ENCODE results near the gene UGT1A8.

UGT1A8 gene

GRCh38 chr2:233800208-233800607, 182.8 kb downstream of the UGT1A8 start:
- no peak overlapping the region for H3K4me3 ChIP-seq (ENCODE audit: extremely low read depth, insufficient read depth, low read length, poor library complexity, severe bottlenecking)
- 86 to 89% methylated on average over 5 to 7 of the region's 7 CpGs for WGBS, 2 experiments (ENCODE audit: insufficient coverage in 2 of 2)
- no peaks in the 10 kb centered on the region for H3K9me3 ChIP-seq (ENCODE audit: control insufficient read depth, low read length)
- H3K4me1 ChIP-seq (ENCODE audit: control insufficient read depth, insufficient read depth, low read length, poor library complexity, severe bottlenecking): no peaks in the 10 kb centered on the region
- H3K27ac ChIP-seq (ENCODE audit: low read depth, low read length, severe bottlenecking): no peak overlapping the region
- no peaks in the 10 kb centered on the region for H3K36me3 ChIP-seq (ENCODE audit: control insufficient read depth, insufficient read depth, low read length)

- no peak overlapping the region for H3K27ac ChIP-seq (ENCODE audit: low read depth, low read length, severe bottlenecking)
- no peak overlapping the region for H3K4me3 ChIP-seq (ENCODE audit: extremely low read depth, insufficient read depth, low read length, poor library complexity, severe bottlenecking)
- H3K9me3 ChIP-seq (ENCODE audit: control insufficient read depth, low read length): no peaks in the 10 kb centered on the region
- H3K36me3 ChIP-seq (ENCODE audit: control insufficient read depth, insufficient read depth, low read length): no peaks in the 10 kb centered on the region
- 95 to 100% methylated on average over 2 of the region's 9 CpGs for WGBS, 2 experiments (ENCODE audit: insufficient coverage in 2 of 2)
- no peaks in the 10 kb centered on the region for H3K4me1 ChIP-seq (ENCODE audit: control insufficient read depth, insufficient read depth, low read length, poor library complexity, severe bottlenecking)
Measured at GRCh38 chr2:233801357-233802131, 184.1 kb downstream of the UGT1A8 start.

GRCh38 chr2:233802132-233802815, 184.8 kb downstream of the UGT1A8 start:
- Histone ChIP-seq H3K27ac (ENCODE audit: low read depth, low read length, severe bottlenecking) (no peak overlapping the region), H3K4me3 (ENCODE audit: extremely low read depth, insufficient read depth, low read length, poor library complexity, severe bottlenecking) (no peak overlapping the region), H3K9me3 (ENCODE audit: control insufficient read depth, low read length) (no peaks in the 10 kb centered on the region), H3K36me3 (ENCODE audit: control insufficient read depth, insufficient read depth, low read length) (no peaks in the 10 kb centered on the region), H3K4me1 (ENCODE audit: control insufficient read depth, insufficient read depth, low read length, poor library complexity, severe bottlenecking) (no peaks in the 10 kb centered on the region)
- WGBS, 2 experiments (ENCODE audit: insufficient coverage in 2 of 2): 80% methylated on average over 1 of the region's 3 CpGs; no CpG with 5 or more reads in 1 of the 2 experiments

GRCh38 chr2:233803292-233803911, 186.0 kb downstream of the UGT1A8 start:
- Histone ChIP-seq H3K4me1 (ENCODE audit: control insufficient read depth, insufficient read depth, low read length, poor library complexity, severe bottlenecking) (no peaks in the 10 kb centered on the region), H3K36me3 (ENCODE audit: control insufficient read depth, insufficient read depth, low read length) (no peaks in the 10 kb centered on the region), H3K4me3 (ENCODE audit: extremely low read depth, insufficient read depth, low read length, poor library complexity, severe bottlenecking) (no peak overlapping the region), H3K27ac (ENCODE audit: low read depth, low read length, severe bottlenecking) (no peak overlapping the region), H3K9me3 (ENCODE audit: control insufficient read depth, low read length) (no peaks in the 10 kb centered on the region)
- WGBS, 2 experiments (ENCODE audit: insufficient coverage in 2 of 2): 87 to 89% methylated on average over 1 to 2 of the region's 2 CpGs

GRCh38 chr2:233803994-233804393, 186.6 kb downstream of the UGT1A8 start:
- Histone ChIP-seq H3K4me3 (ENCODE audit: extremely low read depth, insufficient read depth, low read length, poor library complexity, severe bottlenecking) (no peak overlapping the region), H3K36me3 (ENCODE audit: control insufficient read depth, insufficient read depth, low read length) (no peaks in the 10 kb centered on the region), H3K27ac (ENCODE audit: low read depth, low read length, severe bottlenecking) (no peak overlapping the region), H3K9me3 (ENCODE audit: control insufficient read depth, low read length) (no peaks in the 10 kb centered on the region), H3K4me1 (ENCODE audit: control insufficient read depth, insufficient read depth, low read length, poor library complexity, severe bottlenecking) (no peaks in the 10 kb centered on the region)
- 67 to 70% methylated on average over 3 to 6 of the region's 8 CpGs for WGBS, 2 experiments (ENCODE audit: insufficient coverage in 2 of 2)

GRCh38 chr2:233807215-233807865, 189.9 kb downstream of the UGT1A8 start:
- Histone ChIP-seq H3K27ac (ENCODE audit: low read depth, low read length, severe bottlenecking) (no peak overlapping the region), H3K4me3 (ENCODE audit: extremely low read depth, insufficient read depth, low read length, poor library complexity, severe bottlenecking) (no peak overlapping the region), H3K36me3 (ENCODE audit: control insufficient read depth, insufficient read depth, low read length) (no peaks in the 10 kb centered on the region), H3K9me3 (ENCODE audit: control insufficient read depth, low read length) (no peaks in the 10 kb centered on the region), H3K4me1 (ENCODE audit: control insufficient read depth, insufficient read depth, low read length, poor library complexity, severe bottlenecking) (no peaks in the 10 kb centered on the region)
- WGBS, 2 experiments (ENCODE audit: insufficient coverage in 2 of 2): 83 to 89% methylated on average over 9 to 10 of the region's 12 CpGs

GRCh38 chr2:233807966-233808935, 190.8 kb downstream of the UGT1A8 start:
- Histone ChIP-seq H3K4me1 (ENCODE audit: control insufficient read depth, insufficient read depth, low read length, poor library complexity, severe bottlenecking) (no peaks in the 10 kb centered on the region), H3K27ac (ENCODE audit: low read depth, low read length, severe bottlenecking) (no peak overlapping the region), H3K9me3 (ENCODE audit: control insufficient read depth, low read length) (no peaks in the 10 kb centered on the region), H3K4me3 (ENCODE audit: extremely low read depth, insufficient read depth, low read length, poor library complexity, severe bottlenecking) (no peak overlapping the region), H3K36me3 (ENCODE audit: control insufficient read depth, insufficient read depth, low read length) (no peaks in the 10 kb centered on the region)
- 80 to 91% methylated on average over 6 of the region's 10 CpGs for WGBS, 2 experiments (ENCODE audit: insufficient coverage in 2 of 2)

GRCh38 chr2:233810385-233810784, 193.0 kb downstream of the UGT1A8 start:
- Histone ChIP-seq H3K9me3 (ENCODE audit: control insufficient read depth, low read length) (no peaks in the 10 kb centered on the region), H3K27ac (ENCODE audit: low read depth, low read length, severe bottlenecking) (no peak overlapping the region), H3K36me3 (ENCODE audit: control insufficient read depth, insufficient read depth, low read length) (no peaks in the 10 kb centered on the region), H3K4me1 (ENCODE audit: control insufficient read depth, insufficient read depth, low read length, poor library complexity, severe bottlenecking) (no peaks in the 10 kb centered on the region), H3K4me3 (ENCODE audit: extremely low read depth, insufficient read depth, low read length, poor library complexity, severe bottlenecking) (no peak overlapping the region)
- WGBS, 2 experiments (ENCODE audit: insufficient coverage in 2 of 2): 80 to 83% methylated on average over 5 to 6 of the region's 6 CpGs

- no peaks in the 10 kb centered on the region for H3K4me1 ChIP-seq (ENCODE audit: control insufficient read depth, insufficient read depth, low read length, poor library complexity, severe bottlenecking)
- no peaks in the 10 kb centered on the region for H3K9me3 ChIP-seq (ENCODE audit: control insufficient read depth, low read length)
- WGBS, 2 experiments (ENCODE audit: insufficient coverage in 2 of 2): 77 to 92% methylated on average over 2 of the region's 4 CpGs
- H3K4me3 ChIP-seq (ENCODE audit: extremely low read depth, insufficient read depth, low read length, poor library complexity, severe bottlenecking): no peak overlapping the region
- no peak overlapping the region for H3K27ac ChIP-seq (ENCODE audit: low read depth, low read length, severe bottlenecking)
- H3K36me3 ChIP-seq (ENCODE audit: control insufficient read depth, insufficient read depth, low read length): no peaks in the 10 kb centered on the region
Measured at GRCh38 chr2:233811087-233811486, 193.7 kb downstream of the UGT1A8 start.

GRCh38 chr2:233811732-233812131, 194.3 kb downstream of the UGT1A8 start:
- H3K9me3 ChIP-seq (ENCODE audit: control insufficient read depth, low read length): no peaks in the 10 kb centered on the region
- 92 to 95% methylated on average over 2 to 4 of the region's 8 CpGs for WGBS, 2 experiments (ENCODE audit: insufficient coverage in 2 of 2)
- H3K4me1 ChIP-seq (ENCODE audit: control insufficient read depth, insufficient read depth, low read length, poor library complexity, severe bottlenecking): no peaks in the 10 kb centered on the region
- H3K4me3 ChIP-seq (ENCODE audit: extremely low read depth, insufficient read depth, low read length, poor library complexity, severe bottlenecking): no peak overlapping the region
- H3K36me3 ChIP-seq (ENCODE audit: control insufficient read depth, insufficient read depth, low read length): no peaks in the 10 kb centered on the region
- no peak overlapping the region for H3K27ac ChIP-seq (ENCODE audit: low read depth, low read length, severe bottlenecking)
